Liver (tissue), 3 donors: Measurements from ENCODE around the gene ZNF57.
"Not testable (repeated sequence)": the region's sequence is repeated elsewhere in the genome, so short reads cannot be mapped to it uniquely, and the experiment has no call there.

Experiments used
- CTCF ChIP-seq: fragments of 150-350 bp; IDR thresholded peaks from 2 replicates; pipeline ENCODE4 v1.5.1; 2017; ENCODE audit warnings: improper control_type of control experiment, low read depth, low read length; ENCODE audit not compliant: missing input control
- JUND ChIP-seq, 2 donors: IDR thresholded peaks; 2 replicates each; pipeline ENCODE4 v1.6.1; 2016; ENCODE audit warnings: antibody characterized with exemption in 2 of 2
- MAX ChIP-seq: IDR thresholded peaks from 2 replicates; pipeline ENCODE4 v1.6.1; 2016; ENCODE audit warnings: antibody characterized with exemption
- REST ChIP-seq: IDR thresholded peaks from 2 replicates; pipeline ENCODE4 v1.6.1; 2016; ENCODE audit warnings: antibody characterized with exemption, mild to moderate bottlenecking
- SP1 ChIP-seq: IDR thresholded peaks from 2 replicates; pipeline ENCODE4 v1.6.1; 2018; ENCODE audit warnings: antibody characterized with exemption, mild to moderate bottlenecking
- TAF1 ChIP-seq: conservative IDR thresholded peaks from 2 replicates; pipeline ENCODE4 v1.6.1; 2016; ENCODE audit warnings: antibody characterized with exemption, mild to moderate bottlenecking
- YY1 ChIP-seq: IDR thresholded peaks from 2 replicates; pipeline ENCODE4 v1.6.1; 2016; ENCODE audit warnings: antibody characterized with exemption, mild to moderate bottlenecking
- TF ChIP-seq, protein P1 (sequence below): IDR thresholded peaks from 2 replicates; pipeline ENCODE4 v1.6.1; 2016; ENCODE audit warnings: antibody characterized with exemption
- donor health status: healthy.
- donor health status: healthy.

GRCh38 chr19:2890531-2890930, 10.2 kb upstream of the ZNF57 start:
- not testable (repeated sequence) for TF ChIP-seq TAF1; MAX; YY1; CTCF; SP1; REST; JUND (IDR thresholded peaks at IDR 0.05)
- TF ChIP-seq, protein P1, sequence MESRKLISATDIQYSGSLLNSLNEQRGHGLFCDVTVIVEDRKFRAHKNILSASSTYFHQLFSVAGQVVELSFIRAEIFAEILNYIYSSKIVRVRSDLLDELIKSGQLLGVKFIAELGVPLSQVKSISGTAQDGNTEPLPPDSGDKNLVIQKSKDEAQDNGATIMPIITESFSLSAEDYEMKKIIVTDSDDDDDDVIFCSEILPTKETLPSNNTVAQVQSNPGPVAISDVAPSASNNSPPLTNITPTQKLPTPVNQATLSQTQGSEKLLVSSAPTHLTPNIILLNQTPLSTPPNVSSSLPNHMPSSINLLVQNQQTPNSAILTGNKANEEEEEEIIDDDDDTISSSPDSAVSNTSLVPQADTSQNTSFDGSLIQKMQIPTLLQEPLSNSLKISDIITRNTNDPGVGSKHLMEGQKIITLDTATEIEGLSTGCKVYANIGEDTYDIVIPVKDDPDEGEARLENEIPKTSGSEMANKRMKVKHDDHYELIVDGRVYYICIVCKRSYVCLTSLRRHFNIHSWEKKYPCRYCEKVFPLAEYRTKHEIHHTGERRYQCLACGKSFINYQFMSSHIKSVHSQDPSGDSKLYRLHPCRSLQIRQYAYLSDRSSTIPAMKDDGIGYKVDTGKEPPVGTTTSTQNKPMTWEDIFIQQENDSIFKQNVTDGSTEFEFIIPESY: not testable (repeated sequence)
